Epithelial cell of proximal tubule (primary cell): Measurements from ENCODE around the gene OPCML. TPM values are rescaled to one million over a fixed set of nuclear protein-coding genes. Genes with fewer than 3 reads are reported as not detected.

Source experiments
- DNase-seq: peaks from one replicate; pipeline ENCODE4 v3.0.0-alpha.2; 2011; ENCODE audit warnings: low read depth
- H3K4me3 ChIP-seq: 2 replicates; pipeline ENCODE4 v1.5.1; 2011; ENCODE audit warnings: low read depth, mild to moderate bottlenecking, low read length
- CTCF ChIP-seq: conservative IDR thresholded peaks from 2 replicates; pipeline ENCODE4 v1.5.1; 2012; ENCODE audit warnings: low read depth, mild to moderate bottlenecking, low read length
- total RNA-seq: library from RNA; depleted of rRNA; stranded (reverse); fragments of >200 nt; gene quantifications from 2 replicates; pipeline ENCODE4 v1.2.3, GENCODE V29; 2015

OPCML gene
- total RNA-seq, 1 donor from 2014 or later = not detected

GRCh38 chr11:132785878-132786277 lies 746.4 kb downstream of the OPCML start:
- H3K4me3 ChIP-seq = no peak overlapping the region
- TF ChIP-seq CTCF = no peak
- DNase-seq = no peak

- no peak for DNase-seq
- H3K4me3 ChIP-seq = no peak overlapping the region
These were observed 747.9 kb downstream of the OPCML start for GRCh38 chr11:132784441-132784840.

GRCh38 chr11:132782102-132782501 lies 750.2 kb downstream of the OPCML start:
- no peak for TF ChIP-seq CTCF
- DNase-seq = no peak
- H3K4me3 ChIP-seq = no peak overlapping the region

More at GRCh38 chr11:132784441-132784840, 747.9 kb downstream of the OPCML start:
- TF ChIP-seq CTCF = no peak

GRCh38 chr11:132780046-132780445 lies 752.3 kb downstream of the OPCML start:
- DNase-seq = no peak
- no peak for TF ChIP-seq CTCF

GRCh38 chr11:132779497-132779896 lies 752.8 kb downstream of the OPCML start:
- no peak overlapping the region for H3K4me3 ChIP-seq
- no peak for DNase-seq
- TF ChIP-seq CTCF = no peak

More at GRCh38 chr11:132780046-132780445, 752.3 kb downstream of the OPCML start:
- no peak overlapping the region for H3K4me3 ChIP-seq

GRCh38 chr11:132777067-132777975 lies 755.0 kb downstream of the OPCML start:
- DNase-seq = no peak
- no peak for TF ChIP-seq CTCF
- H3K4me3 ChIP-seq = no peak overlapping the region
